NB4 (cell line): Measurements from ENCODE around the gene OXNAD1.
A peak's percentile ranks its signal among the peaks of the same experiment; 100 is the strongest.

Experiments
- DNase-seq: peaks from one replicate; pipeline ENCODE4 v3.0.0; 2010; ENCODE audit warnings: low read depth
- H3K4me3 ChIP-seq: one replicate; pipeline ENCODE4 v1.5.1; 2011; ENCODE audit warnings: mild to moderate bottlenecking, low read depth, low read length, moderate library complexity
- CTCF ChIP-seq: IDR thresholded peaks from one replicate; pipeline ENCODE4 v1.5.1; 2012; ENCODE audit warnings: low read depth, low read length
- MAX ChIP-seq: IDR thresholded peaks from 2 replicates; pipeline ENCODE4 v1.6.1; 2011; ENCODE audit warnings: low read depth, low read length
- MYC ChIP-seq: IDR thresholded peaks from 2 replicates; pipeline ENCODE4 v1.6.1; 2011; ENCODE audit warnings: low read depth, low read length
- POLR2A ChIP-seq: IDR thresholded peaks from 2 replicates; pipeline ENCODE4 v1.6.1; 2011; ENCODE audit warnings: mild to moderate bottlenecking; ENCODE audit not compliant: insufficient read length; ENCODE audit errors: extremely low read depth

OXNAD1 gene

GRCh38 chr3:16331319-16331883 lies 66.4 kb downstream of the OXNAD1 start:
- DNase-seq, result no peak
- TF ChIP-seq MAX, result no peak
- no peak for TF ChIP-seq MYC
- TF ChIP-seq CTCF, result no peak
- TF ChIP-seq POLR2A, result no peak
- H3K4me3 ChIP-seq, result no peak overlapping the region

GRCh38 chr3:16332904-16333426 lies 68.0 kb downstream of the OXNAD1 start:
- no peak overlapping the region for H3K4me3 ChIP-seq
- DNase-seq, result no peak
- no peak for TF ChIP-seq MAX
- no peak for TF ChIP-seq MYC
- TF ChIP-seq CTCF, result no peak
- TF ChIP-seq POLR2A, result no peak

GRCh38 chr3:16334909-16335308 lies 69.9 kb downstream of the OXNAD1 start:
- TF ChIP-seq MAX (no peak), POLR2A (no peak), CTCF (no peak), MYC (no peak)
- H3K4me3 ChIP-seq, result no peak overlapping the region
- no peak for DNase-seq

- H3K4me3 ChIP-seq, result no peak overlapping the region
- no peak for DNase-seq
- no peak for TF ChIP-seq MYC
- TF ChIP-seq CTCF, result no peak
- TF ChIP-seq MAX, result no peak
- no peak for TF ChIP-seq POLR2A
Measured at GRCh38 chr3:16335333-16335732, 70.3 kb downstream of the OXNAD1 start.

GRCh38 chr3:16335772-16336645 lies 71.0 kb downstream of the OXNAD1 start:
- no peak for TF ChIP-seq MYC
- no peak for TF ChIP-seq POLR2A
- 0 out of 2 replicates have a peak, but pooled peaks have one; percentile 4 for TF ChIP-seq MAX
- no peak for TF ChIP-seq CTCF
- no peak for DNase-seq
- H3K4me3 ChIP-seq, result no peak overlapping the region
